Measurements from ENCODE around the gene CYP26C1.

The CYP26C1 gene

DNA sequence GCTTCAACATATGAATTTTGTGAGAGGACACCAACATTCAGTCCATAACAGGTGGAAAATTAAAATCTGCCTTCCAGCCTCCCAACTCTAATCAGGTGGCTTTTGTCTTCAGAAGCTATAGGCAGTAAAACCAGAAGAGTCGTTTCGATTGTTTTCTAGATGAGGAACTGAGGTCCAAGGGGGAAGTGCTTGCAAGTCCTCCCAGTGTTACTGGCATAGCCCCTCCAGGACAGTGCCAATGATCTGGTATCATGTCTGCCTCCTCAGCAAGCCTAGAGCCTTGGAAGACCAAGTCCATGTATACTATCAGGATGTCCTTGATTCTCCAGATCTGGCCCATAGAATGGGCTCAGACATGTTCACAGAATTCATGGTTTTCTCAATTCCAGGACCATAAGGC is 30.0 kb downstream of the CYP26C1 start:
- Histone ChIP-seq H3K27me3 (ENCODE audit: insufficient read depth, low read length) (no peaks in the 10 kb centered on the region), H3K9me3 (ENCODE audit: low read length) (no peaks in the 10 kb centered on the region), H3K4me1 (ENCODE audit: insufficient read depth, low read length, severe bottlenecking) (no peaks in the 10 kb centered on the region), H3K36me3 (ENCODE audit: insufficient read depth, low read length) (no peaks in the 10 kb centered on the region), H3K79me2 (ENCODE audit: insufficient read depth, low read length) (no peaks in the 10 kb centered on the region), H3K27ac (ENCODE audit: low read depth, low read length, poor library complexity, severe bottlenecking) (no peak overlapping the region), H3K9me2 (ENCODE audit: low read depth, low read length) (no peaks in the 10 kb centered on the region), H3K4me2 (ENCODE audit: low read length) (no peak overlapping the region), H3F3A (ENCODE audit: insufficient read depth, low read length) (no peaks in the 10 kb centered on the region), H3K9ac (ENCODE audit: low read length) (no peak overlapping the region), H3K4me3 (ENCODE audit: low read depth, low read length, poor library complexity, severe bottlenecking) (no peak overlapping the region), H4K20me1 (ENCODE audit: insufficient read depth, low read length) (no peaks in the 10 kb centered on the region), H2AFZ (ENCODE audit: low read length) (no peak overlapping the region)
- TF ChIP-seq EZH2 (IDR thresholded peaks at IDR 0.05; ENCODE audit: borderline replicate concordance, low read length), result no peak
- TF ChIP-seq, protein P1, sequence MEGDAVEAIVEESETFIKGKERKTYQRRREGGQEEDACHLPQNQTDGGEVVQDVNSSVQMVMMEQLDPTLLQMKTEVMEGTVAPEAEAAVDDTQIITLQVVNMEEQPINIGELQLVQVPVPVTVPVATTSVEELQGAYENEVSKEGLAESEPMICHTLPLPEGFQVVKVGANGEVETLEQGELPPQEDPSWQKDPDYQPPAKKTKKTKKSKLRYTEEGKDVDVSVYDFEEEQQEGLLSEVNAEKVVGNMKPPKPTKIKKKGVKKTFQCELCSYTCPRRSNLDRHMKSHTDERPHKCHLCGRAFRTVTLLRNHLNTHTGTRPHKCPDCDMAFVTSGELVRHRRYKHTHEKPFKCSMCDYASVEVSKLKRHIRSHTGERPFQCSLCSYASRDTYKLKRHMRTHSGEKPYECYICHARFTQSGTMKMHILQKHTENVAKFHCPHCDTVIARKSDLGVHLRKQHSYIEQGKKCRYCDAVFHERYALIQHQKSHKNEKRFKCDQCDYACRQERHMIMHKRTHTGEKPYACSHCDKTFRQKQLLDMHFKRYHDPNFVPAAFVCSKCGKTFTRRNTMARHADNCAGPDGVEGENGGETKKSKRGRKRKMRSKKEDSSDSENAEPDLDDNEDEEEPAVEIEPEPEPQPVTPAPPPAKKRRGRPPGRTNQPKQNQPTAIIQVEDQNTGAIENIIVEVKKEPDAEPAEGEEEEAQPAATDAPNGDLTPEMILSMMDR (IDR thresholded peaks at IDR 0.05; ENCODE audit: low read length), result no peak

DNA sequence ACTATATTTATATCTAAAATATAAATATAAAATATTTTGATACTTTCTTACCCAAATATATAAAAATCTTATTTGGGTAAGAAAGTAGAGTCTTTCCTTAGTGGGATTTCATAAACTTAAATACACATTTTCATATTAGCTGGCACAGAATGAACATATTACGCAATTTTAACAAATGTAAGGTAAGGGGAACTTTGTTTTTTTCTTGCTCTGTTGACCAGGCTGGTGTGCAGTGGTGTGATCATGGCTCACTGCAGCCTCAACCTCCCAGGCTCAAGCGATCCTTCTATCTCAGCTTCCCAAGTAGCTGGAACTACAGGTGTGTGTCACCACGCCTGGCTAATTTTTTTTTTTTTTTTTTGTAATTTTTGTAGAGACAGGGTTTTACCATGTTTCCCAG is 31.4 kb downstream of the CYP26C1 start:
- H2AFZ ChIP-seq (ENCODE audit: low read length), result no peak overlapping the region
- no peaks in the 10 kb centered on the region for H3F3A ChIP-seq (ENCODE audit: insufficient read depth, low read length)
- no peaks in the 10 kb centered on the region for H3K27me3 ChIP-seq (ENCODE audit: insufficient read depth, low read length)
- H3K4me2 ChIP-seq (ENCODE audit: low read length), result no peak overlapping the region
- no peak for TF ChIP-seq EZH2 (IDR thresholded peaks at IDR 0.05; ENCODE audit: borderline replicate concordance, low read length)
- TF ChIP-seq, protein P1 (IDR thresholded peaks at IDR 0.05; ENCODE audit: low read length), result no peak
- H4K20me1 ChIP-seq (ENCODE audit: insufficient read depth, low read length), result no peaks in the 10 kb centered on the region
- H3K9me2 ChIP-seq (ENCODE audit: low read depth, low read length), result no peaks in the 10 kb centered on the region
- no peak overlapping the region for H3K4me3 ChIP-seq (ENCODE audit: low read depth, low read length, poor library complexity, severe bottlenecking)
- H3K27ac ChIP-seq (ENCODE audit: low read depth, low read length, poor library complexity, severe bottlenecking), result no peak overlapping the region
- H3K9me3 ChIP-seq (ENCODE audit: low read length), result no peaks in the 10 kb centered on the region
- H3K79me2 ChIP-seq (ENCODE audit: insufficient read depth, low read length), result no peaks in the 10 kb centered on the region
- no peaks in the 10 kb centered on the region for H3K4me1 ChIP-seq (ENCODE audit: insufficient read depth, low read length, severe bottlenecking)
- no peaks in the 10 kb centered on the region for H3K36me3 ChIP-seq (ENCODE audit: insufficient read depth, low read length)
- no peak overlapping the region for H3K9ac ChIP-seq (ENCODE audit: low read length)

DNA sequence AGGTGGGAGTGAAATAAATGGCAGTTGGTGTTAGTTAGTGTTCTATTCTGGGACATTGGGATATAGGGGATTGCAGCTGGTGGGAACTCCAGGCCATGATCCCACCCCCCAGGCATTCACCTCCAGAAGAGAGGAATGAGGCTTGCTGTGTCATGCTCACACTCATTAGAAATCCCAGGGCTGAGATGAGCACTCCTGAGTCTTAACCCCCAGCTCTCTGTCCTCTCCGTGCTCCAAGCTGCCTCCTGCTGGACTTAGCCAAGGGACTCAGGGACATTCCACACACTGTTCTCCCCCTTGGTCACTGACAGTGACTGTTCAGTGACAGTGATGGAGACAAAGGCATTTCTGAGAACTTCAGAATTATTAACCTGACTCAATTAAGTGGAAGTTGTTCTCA is 34.6 kb downstream of the CYP26C1 start:
- Histone ChIP-seq H2AFZ (ENCODE audit: low read length) (no peak overlapping the region), H4K20me1 (ENCODE audit: insufficient read depth, low read length) (no peaks in the 10 kb centered on the region), H3K4me2 (ENCODE audit: low read length) (no peak overlapping the region), H3K4me1 (ENCODE audit: insufficient read depth, low read length, severe bottlenecking) (no peaks in the 10 kb centered on the region), H3K9me2 (ENCODE audit: low read depth, low read length) (no peaks in the 10 kb centered on the region), H3K27ac (ENCODE audit: low read depth, low read length, poor library complexity, severe bottlenecking) (no peak overlapping the region), H3K9me3 (ENCODE audit: low read length) (no peaks in the 10 kb centered on the region), H3K9ac (ENCODE audit: low read length) (no peak overlapping the region), H3K79me2 (ENCODE audit: insufficient read depth, low read length) (no peaks in the 10 kb centered on the region), H3F3A (ENCODE audit: insufficient read depth, low read length) (no peaks in the 10 kb centered on the region), H3K27me3 (ENCODE audit: insufficient read depth, low read length) (no peaks in the 10 kb centered on the region), H3K4me3 (ENCODE audit: low read depth, low read length, poor library complexity, severe bottlenecking) (no peak overlapping the region), H3K36me3 (ENCODE audit: insufficient read depth, low read length) (no peaks in the 10 kb centered on the region)
- TF ChIP-seq, protein P1 (IDR thresholded peaks at IDR 0.05; ENCODE audit: low read length), result no peak
- no peak for TF ChIP-seq EZH2 (IDR thresholded peaks at IDR 0.05; ENCODE audit: borderline replicate concordance, low read length)
